Esophagus muscularis mucosa (tissue), 4 donors: ENCODE data around the gene UBR3. TPM values are rescaled to one million over a fixed set of nuclear protein-coding genes. Genes with fewer than 3 reads are reported as not detected.
"Not testable (repeated sequence)": the region's sequence is repeated elsewhere in the genome, so short reads cannot be mapped to it uniquely, and the experiment has no call there.

Experiments
- DNase-seq: peaks from one replicate; pipeline ENCODE4 v3.0.0-alpha.2; 2017; ENCODE audit errors: extremely low spot score
- H3K27ac ChIP-seq, 4 donors: fragments of 200-600 bp; sonication (generic); replicated peaks in 1 of 4; 1 replicate in 3 of 4; 2 replicates in 1 of 4; pipeline ENCODE4 v1.5.1; 2016 to 2019; ENCODE audit warnings: mild to moderate bottlenecking in 1 of 4
- H3K27me3 ChIP-seq, 4 donors: fragments of 200-600 bp; sonication (generic); one replicate each; pipeline versions ENCODE4 v1.5.1 to v1.6.0; 2016 to 2019
- H3K36me3 ChIP-seq, 4 donors: fragments of 200-600 bp; sonication (generic); one replicate each; pipeline ENCODE4 v1.5.1; 2016 to 2019
- H3K4me1 ChIP-seq, 4 donors: fragments of 200-600 bp; sonication (generic); one replicate each; pipeline ENCODE4 v1.5.1; 2016 to 2019
- H3K4me3 ChIP-seq, 4 donors: fragments of 200-600 bp; sonication (generic); 1 replicate in 2 of 4; 2 replicates in 2 of 4; pipeline ENCODE4 v1.5.1; 2016 to 2019; ENCODE audit warnings: mild to moderate bottlenecking in 4 of 4, moderate library complexity in 1 of 4
- H3K9me3 ChIP-seq, 4 donors: fragments of 200-600 bp; sonication (generic); 1 replicate in 3 of 4; 2 replicates in 1 of 4; pipeline ENCODE4 v1.5.1; 2016 to 2019
- EP300 ChIP-seq: sonication (generic); formaldehyde crosslinking; IDR thresholded peaks from one replicate; pipeline ENCODE4 v1.6.1; 2017; ENCODE audit warnings: antibody characterized with exemption
- POLR2A ChIP-seq: fragments of 450-650 bp; IDR thresholded peaks from one replicate; pipeline ENCODE4 v1.6.1; 2017; ENCODE audit warnings: antibody characterized with exemption, moderate library complexity, mild to moderate bottlenecking, low read depth
- POLR2AphosphoS5 ChIP-seq, 2 donors: sonication (generic); formaldehyde crosslinking; IDR thresholded peaks; one replicate each; pipeline ENCODE4 v1.6.1; 2017; ENCODE audit warnings: antibody characterized with exemption in 2 of 2
- WGBS: methylation state at CpG from one replicate; pipeline ENCODE4 v1.1.5; 2018; 5-methylcytosine and 5-hydroxymethylcytosine counted together
- intact Hi-C: fragments of 100-400 bp; cut with DNase I; formaldehyde crosslinking; loops from one replicate; pipeline ENCODE4 v1.15.1; 2023
- total RNA-seq, 4 donors: library from RNA; depleted of rRNA; stranded (reverse); fragments of >200 nt; gene quantifications; one replicate each; pipeline versions ENCODE4 v1.1.0 to v1.2.1, GENCODE V29; 2016
- TF ChIP-seq, protein P1 (sequence below), 3 experiments: fragments of 200-600 bp in 2 of 3; fragments of 450-650 bp in 1 of 3; sonication (generic) in 2 of 3; IDR thresholded peaks; one replicate each; pipeline ENCODE4 v1.5.1; 2017 to 2019; ENCODE audit warnings: antibody characterized with exemption in 3 of 3, mild to moderate bottlenecking in 2 of 3, moderate library complexity in 1 of 3

UBR3 gene
- total RNA-seq, 4 donors from 2014 or later, result 46.1 to 80.2 (median 58.8) TPM

- intact Hi-C loops, result no loop called here
- H3K27ac ChIP-seq, result no peak overlapping the region
- H3K27me3 ChIP-seq, result no peaks in the 10 kb centered on the region
- 78% methylated on average over 10 of the region's 10 CpGs for WGBS
- no peaks in the 10 kb centered on the region for H3K4me1 ChIP-seq
- TF ChIP-seq, protein P1, sequence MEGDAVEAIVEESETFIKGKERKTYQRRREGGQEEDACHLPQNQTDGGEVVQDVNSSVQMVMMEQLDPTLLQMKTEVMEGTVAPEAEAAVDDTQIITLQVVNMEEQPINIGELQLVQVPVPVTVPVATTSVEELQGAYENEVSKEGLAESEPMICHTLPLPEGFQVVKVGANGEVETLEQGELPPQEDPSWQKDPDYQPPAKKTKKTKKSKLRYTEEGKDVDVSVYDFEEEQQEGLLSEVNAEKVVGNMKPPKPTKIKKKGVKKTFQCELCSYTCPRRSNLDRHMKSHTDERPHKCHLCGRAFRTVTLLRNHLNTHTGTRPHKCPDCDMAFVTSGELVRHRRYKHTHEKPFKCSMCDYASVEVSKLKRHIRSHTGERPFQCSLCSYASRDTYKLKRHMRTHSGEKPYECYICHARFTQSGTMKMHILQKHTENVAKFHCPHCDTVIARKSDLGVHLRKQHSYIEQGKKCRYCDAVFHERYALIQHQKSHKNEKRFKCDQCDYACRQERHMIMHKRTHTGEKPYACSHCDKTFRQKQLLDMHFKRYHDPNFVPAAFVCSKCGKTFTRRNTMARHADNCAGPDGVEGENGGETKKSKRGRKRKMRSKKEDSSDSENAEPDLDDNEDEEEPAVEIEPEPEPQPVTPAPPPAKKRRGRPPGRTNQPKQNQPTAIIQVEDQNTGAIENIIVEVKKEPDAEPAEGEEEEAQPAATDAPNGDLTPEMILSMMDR (IDR thresholded peaks at IDR 0.05), result no peak
- TF ChIP-seq EP300 (no peak), POLR2A (no peak), POLR2AphosphoS5 (IDR thresholded peaks at IDR 0.05) (no peak)
- no peaks in the 10 kb centered on the region for H3K36me3 ChIP-seq
- no peak for DNase-seq
- peaks cover 0 to 7% (median 0%) of the 10 kb centered on the region in 4 donors for H3K9me3 ChIP-seq
- H3K4me3 ChIP-seq, result no peak overlapping the region
These were observed 288.4 kb downstream of the UBR3 start for GRCh38 chr2:170115501-170116229.

GRCh38 chr2:170118641-170119040, 291.4 kb downstream of the UBR3 start:
- no peak overlapping the region for H3K27ac ChIP-seq
- H3K27me3 ChIP-seq, result no peaks in the 10 kb centered on the region
- 83% methylated on average over 2 of the region's 2 CpGs for WGBS
- intact Hi-C loops, result no loop called here
- peaks cover 0 to 7% (median 0%) of the 10 kb centered on the region in 4 donors for H3K9me3 ChIP-seq
- no peak overlapping the region for H3K4me3 ChIP-seq
- no peaks in the 10 kb centered on the region for H3K36me3 ChIP-seq
- TF ChIP-seq POLR2A (no peak), POLR2AphosphoS5 (IDR thresholded peaks at IDR 0.05) (no peak), EP300 (no peak)
- TF ChIP-seq, protein P1 (IDR thresholded peaks at IDR 0.05), result no peak
- no peak for DNase-seq
- H3K4me1 ChIP-seq, result no peaks in the 10 kb centered on the region

DNA sequence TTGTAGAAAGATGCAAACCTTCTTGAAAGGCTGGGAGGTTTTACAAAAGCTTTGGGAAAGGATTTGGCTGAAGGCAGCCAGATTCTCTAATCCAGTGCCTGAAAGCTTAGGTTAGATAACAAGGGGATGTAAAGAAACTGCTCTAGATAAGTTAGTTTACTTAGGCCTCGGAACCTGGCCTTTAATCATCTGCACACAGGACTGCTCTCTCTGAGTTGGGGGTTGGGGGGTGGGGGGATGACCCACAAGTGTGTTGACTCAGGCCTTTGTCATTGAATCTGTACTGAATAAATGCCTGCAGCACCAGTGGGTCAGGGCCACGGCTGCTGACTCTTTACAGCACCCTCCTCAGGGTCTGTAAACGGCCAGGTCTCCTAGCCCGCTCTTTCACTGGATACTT, 292.1 kb downstream of the UBR3 start:
- DNase-seq, intact Hi-C loops, H3K4me3 ChIP-seq, H3K36me3 ChIP-seq, H3K4me1 ChIP-seq, H3K27me3 ChIP-seq, H3K27ac ChIP-seq, H3K9me3 ChIP-seq: not testable (repeated sequence)
- WGBS, result 66% methylated on average over 4 of the region's 4 CpGs

DNA sequence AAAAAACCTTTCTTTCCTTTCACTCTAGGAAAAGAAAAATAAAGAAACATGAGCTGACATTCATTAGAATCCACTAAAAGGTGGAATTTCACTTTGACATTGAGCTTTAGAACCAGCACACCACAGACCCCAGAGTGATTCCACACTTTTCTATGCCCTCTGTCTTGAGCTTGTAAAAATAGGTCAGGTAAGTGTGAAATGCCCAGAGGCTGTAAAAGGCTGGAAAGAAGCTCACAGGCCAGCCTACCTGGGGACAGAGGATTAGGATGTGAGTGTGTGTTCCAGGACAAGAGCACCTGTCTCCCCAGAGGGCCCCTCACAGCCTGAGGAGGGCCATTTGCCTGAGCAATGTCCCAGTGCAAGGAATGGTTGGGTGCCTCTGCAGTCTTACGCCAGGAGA, 294.4 kb downstream of the UBR3 start:
- Histone ChIP-seq H3K27me3 (no peaks in the 10 kb centered on the region), H3K27ac (no peak overlapping the region), H3K9me3 (no peaks in the 10 kb centered on the region), H3K36me3 (no peaks in the 10 kb centered on the region), H3K4me1 (no peaks in the 10 kb centered on the region), H3K4me3 (no peak overlapping the region)
- no peak for TF ChIP-seq POLR2AphosphoS5 (IDR thresholded peaks at IDR 0.05)
- TF ChIP-seq POLR2A, result no peak
- TF ChIP-seq, protein P1 (IDR thresholded peaks at IDR 0.05), result no peak
- no peak for TF ChIP-seq EP300
- intact Hi-C loops, result no loop called here
- no peak for DNase-seq
- WGBS, result 100% methylated on average over 1 of the region's 1 CpG

GRCh38 chr2:170122883-170123547, 295.8 kb downstream of the UBR3 start:
- intact Hi-C loops, result no loop called here
- Histone ChIP-seq H3K36me3 (no peaks in the 10 kb centered on the region), H3K9me3 (no peaks in the 10 kb centered on the region), H3K27me3 (no peaks in the 10 kb centered on the region), H3K4me1 (no peaks in the 10 kb centered on the region), H3K27ac (no peak overlapping the region), H3K4me3 (no peak overlapping the region)
- no peak for DNase-seq
- TF ChIP-seq, protein P1 (IDR thresholded peaks at IDR 0.05), result no peak
- TF ChIP-seq POLR2AphosphoS5 (IDR thresholded peaks at IDR 0.05) (no peak), EP300 (no peak), POLR2A (no peak)
